NCI-H524 treated with DMSO at 0.1 percent for 48 hours (cell line): Measurements from ENCODE around the gene HTR2A.

ENCODE experiments used
- DNase-seq: peaks from one replicate; lab custom pipeline; 2025; lab: John Stamatoyannopoulos, UW

The HTR2A gene

DNA sequence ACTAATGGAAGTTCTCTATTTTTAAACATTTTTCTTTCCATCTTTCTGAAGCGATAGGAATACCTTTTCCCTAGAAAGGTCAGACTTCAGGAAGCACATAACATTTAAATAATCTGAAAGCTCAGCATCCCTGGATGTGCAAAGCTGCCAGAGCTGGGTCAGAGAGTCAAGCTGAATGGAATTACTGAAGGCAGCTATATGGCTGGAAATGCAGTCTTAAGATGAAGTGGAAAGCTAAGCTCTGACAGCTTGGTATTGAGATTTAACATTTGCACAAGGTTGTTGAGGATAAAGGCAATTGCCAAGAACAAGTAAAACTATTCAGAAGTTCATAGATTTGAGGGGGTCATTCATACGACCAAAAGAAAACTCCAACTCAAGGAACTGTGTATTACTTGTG is 28.8 kb downstream of the HTR2A start:
- DNase-seq = no peak

DNA sequence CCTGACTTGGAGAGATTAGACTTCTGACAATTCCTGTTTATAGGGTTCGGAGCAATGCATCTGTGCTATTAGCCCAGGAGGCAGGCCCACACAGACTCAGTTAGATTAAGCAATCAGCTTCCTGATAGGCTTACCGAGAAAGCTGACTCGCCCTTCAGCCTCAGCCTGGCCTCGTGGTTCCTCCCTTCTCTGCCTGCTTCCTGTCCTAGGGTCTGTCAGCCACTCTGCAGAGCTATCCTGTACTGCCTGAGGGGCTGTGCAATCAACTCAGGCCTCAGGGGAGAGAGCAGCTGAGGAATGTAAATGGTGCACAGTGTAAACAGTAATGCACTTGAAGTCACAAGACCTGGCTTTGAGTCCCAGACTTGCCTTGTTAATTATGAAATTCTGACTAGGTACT is 30.7 kb downstream of the HTR2A start:
- DNase-seq = no peak

DNA sequence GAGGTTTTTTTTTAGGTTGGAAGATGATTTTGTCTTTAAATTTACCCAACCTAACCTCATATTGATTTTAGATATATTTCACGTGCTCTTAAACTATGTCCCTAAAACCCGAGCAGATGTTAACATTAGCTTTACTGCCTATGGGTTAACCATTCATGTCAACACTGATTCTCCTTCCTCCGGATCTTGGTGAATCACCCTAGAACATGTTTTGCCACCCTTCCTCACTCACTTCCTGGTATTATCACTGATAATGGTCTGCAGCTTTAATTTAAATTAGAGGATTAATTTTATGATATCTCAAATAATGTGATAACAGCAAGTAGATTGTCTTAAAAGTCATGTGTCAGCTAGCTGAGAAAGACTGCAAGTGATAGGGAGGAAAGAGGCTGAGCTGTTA is 31.9 kb downstream of the HTR2A start:
- no peak for DNase-seq

DNA sequence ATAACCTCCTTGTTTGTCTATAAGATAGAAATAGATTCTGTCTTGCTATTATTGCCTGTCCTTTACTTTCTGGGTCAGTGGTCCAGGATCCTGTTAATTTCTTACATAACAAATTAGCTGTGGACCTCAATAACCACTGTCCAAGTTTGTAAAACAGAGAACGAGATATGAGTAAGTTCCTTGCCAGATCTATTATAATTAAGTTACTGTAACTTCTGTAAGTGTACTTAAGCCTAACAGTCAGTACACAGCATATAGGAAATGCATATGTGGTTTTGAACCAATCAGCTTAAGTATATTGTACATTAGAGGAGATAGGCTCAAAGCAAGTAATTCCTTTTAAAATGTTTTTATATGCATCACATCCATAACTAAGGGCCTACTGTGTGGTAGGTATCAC is 34.9 kb downstream of the HTR2A start:
- DNase-seq = no peak

DNA sequence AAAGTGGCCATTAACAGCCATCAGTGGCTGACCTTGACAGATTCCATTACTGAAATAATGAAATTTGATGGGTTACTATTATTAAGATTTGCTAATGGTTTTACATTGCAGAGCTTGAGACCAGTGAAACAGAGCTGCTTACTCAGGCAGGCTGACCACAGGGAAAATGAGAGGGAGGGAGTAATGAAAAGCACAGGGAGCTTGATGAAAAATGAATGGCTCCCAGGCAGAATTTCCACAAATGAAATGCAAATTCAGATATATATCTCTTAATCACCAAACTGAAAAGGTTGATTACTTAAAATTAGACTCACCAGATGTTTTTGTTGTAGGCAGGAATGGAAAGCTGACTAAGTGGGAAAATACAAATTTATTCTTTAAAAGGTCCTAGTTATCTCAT is 36.1 kb downstream of the HTR2A start:
- no peak for DNase-seq

DNA sequence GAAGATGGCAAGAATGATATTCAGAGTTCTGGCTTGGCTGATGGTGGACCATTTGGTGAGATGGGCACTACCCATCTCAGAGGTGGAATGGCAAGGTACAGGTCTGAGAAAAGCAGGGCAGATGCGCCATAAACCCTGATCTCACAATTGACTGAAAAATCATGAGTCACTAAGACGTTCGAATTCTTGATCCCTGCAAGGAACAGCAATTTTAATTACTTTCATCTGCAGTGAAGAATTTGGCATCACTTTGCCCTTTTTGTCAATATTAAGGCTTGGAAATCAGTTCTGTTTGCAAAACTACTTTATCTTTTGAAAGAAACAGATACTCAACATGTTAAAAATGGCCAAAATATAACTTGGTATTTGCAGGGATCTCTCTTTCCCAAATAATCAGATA is 38.1 kb downstream of the HTR2A start:
- DNase-seq = no peak

DNA sequence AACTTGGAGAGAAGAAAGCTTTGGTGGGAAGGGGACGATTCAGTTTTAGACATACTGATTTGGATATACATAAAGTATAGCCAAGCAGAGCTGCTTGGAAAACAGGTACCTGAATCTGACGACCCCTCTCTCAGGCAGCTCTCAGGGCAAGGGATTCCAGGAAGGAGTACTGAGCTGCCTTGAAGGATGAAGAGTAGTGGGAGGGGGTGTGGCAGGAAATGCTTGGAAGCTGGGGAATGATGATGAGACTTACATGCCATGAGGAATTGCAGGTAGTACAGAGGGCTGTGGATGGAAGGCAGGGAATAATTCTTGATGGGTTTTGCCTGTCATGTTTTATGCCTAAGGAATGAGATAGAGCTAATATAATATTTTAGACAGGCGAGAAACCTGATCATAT is 38.7 kb downstream of the HTR2A start:
- no peak for DNase-seq

DNA sequence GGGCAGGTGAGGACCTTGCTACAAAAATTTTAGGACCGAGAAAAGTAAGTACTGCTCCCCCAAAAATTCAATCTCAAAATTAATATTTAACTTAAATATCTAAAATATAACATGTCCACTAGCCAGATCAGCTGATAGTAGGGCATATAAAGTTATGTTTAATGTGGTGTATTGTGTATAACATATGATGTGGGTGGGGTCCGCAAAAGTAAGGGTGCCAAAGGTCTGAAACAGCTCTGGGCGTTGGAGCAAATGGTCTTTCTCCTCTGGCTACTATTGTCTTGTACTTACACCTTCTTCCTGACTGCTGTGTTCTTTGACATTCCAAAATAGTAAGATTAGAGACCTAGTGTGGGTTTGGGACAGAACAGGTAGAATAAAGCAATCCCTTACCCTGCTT is 41.2 kb downstream of the HTR2A start:
- DNase-seq = no peak

DNA sequence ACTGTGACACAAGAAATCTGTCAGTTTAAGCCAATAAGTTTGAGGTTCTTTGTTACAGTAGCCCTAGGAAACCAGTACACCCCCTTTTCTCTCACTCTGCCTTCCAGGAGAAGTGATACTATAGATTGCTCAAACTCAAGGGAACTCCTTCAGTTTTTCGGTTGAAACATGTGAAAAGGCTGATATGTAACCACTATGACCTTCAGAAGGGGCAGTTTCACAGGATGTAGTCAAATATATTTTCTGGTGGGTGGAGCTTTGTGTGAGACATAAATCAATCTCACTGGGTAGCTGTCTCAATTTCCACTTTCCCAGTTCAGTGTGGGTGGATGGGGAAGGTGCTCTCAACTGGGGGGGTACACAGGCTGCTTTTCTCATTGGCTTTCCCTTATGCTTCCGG is 41.7 kb downstream of the HTR2A start:
- DNase-seq = no peak

DNA sequence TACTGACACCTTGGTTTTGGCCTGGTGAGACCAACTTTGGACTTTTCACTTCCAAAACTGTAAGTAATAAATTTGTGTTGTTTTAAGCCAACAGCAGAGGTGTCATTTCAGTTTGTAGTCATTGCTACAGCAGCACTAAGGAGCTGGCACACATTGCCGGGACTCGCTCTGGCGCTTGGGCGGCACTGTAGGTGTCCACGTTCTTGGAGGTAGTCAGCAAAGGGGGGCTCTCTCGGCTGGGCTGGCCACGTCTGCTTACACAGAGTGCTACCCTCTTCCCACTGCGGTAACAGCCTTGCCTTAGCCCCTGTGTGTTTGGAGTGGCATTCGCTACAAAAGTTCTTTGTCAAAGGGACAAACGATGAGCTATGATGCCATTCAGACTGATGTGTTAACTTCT is 44.7 kb downstream of the HTR2A start:
- no peak for DNase-seq

DNA sequence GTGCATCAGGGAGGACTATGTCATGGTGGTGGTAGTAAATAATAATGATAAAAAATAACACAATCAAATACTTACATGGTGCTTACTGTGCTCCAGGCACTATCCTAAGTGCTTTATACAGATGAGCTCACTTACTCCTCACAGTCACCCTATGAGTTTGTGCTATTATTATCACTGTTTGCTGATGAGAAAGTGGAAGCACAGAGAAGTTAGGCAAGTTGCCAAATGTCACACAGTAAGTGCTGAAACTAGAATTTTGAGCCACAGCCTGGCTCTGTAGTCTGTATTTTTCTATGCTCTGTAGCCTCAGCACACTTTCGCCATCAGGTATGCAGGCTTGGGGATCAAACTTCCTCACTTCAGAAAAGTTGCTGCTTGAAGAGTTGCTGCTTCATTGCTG is 46.6 kb downstream of the HTR2A start:
- DNase-seq = no peak

DNA sequence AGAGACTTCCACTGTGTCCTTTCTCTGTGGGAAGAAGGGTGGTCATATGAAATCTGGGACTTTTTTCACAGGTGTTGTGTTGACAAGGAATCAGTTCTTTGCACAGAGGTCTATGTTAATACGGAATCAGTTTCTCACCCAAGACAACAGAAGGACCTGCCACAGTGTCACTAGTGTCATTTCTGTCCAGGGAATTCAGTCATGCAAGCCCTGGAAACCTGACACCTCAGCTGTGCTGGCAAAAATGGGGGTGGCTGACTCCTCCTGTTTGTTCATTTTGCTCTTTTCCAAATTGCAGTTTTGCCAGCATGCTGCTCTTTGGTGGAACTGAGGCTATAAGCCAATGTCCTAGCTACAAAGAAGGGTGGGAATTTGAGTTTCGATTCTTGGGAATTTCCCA is 50.1 kb downstream of the HTR2A start:
- no peak for DNase-seq

DNA sequence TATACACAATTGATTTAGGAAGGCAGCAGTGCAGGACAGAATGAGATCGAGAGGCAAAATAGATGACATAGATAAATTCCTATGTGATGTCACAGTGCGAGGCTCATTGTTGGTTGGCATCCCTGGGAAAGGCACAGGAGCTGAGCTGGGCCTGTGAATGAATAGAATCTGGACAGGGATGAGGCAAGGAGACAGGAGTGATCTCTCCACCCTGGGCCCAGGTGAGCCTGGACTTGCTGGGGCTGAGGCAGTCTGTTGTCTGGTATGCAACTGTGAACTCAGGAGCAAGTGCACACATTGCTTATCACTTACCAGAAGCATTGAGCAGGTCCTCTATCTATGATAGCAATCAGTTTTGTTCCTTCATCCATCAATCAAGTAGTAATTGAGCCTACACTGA is 51.7 kb downstream of the HTR2A start:
- DNase-seq = no peak

DNA sequence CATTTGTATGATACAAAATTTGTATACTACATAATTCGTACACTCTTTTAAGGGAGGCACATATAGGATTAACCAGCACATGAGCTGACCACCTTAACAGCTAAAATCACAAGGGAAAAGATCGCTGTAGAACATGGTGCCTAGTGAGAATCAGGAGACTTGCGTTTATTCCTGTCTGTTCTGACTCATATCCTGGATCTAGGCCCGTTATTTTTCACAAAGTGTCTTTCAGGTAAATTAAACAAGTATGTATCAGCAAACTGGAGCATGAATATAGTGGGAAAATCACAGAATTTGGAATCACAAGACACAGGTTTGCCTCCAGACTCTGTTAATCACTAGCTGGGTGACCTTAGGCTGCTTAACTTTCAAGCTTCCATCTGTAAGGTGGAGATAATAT is 52.4 kb downstream of the HTR2A start:
- DNase-seq = no peak

DNA sequence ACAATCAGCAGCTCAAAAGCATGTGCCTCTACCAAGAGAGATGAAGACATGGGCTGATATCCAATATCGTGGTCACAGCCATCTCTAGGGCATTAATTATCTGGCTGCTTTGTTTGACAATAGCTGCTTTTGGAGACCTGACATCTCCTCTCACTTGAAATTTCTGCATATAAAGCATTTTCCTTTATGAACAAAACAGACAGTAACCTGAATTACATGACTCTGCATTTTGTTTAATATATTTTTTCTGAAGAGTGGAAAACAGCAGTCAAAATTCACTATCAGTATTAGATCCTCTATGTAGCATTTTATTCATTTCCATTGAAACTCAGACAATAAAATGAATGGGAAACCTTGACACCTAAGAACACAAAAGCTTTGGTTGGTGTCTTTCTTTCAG is 57.5 kb downstream of the HTR2A start:
- no peak for DNase-seq

DNA sequence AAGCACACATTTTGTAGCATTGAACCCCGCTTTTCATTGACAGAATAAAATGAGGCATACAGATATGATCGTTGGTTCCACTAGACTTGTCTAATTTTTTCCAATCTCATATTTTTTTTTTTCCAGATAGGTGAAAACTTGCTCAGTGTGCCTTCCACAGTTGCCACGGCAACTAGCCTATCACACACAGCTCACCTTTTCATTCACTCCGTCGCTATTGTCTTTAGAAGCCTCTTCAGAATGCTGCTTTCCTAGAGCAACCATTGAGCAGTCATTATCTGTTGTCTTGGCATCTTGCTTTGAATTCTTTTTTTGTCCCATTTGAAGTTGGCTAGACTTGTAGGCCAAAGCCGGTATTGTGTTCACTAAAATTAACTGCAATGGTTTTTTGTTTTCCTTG is 62.2 kb downstream of the HTR2A start:
- DNase-seq = no peak

DNA sequence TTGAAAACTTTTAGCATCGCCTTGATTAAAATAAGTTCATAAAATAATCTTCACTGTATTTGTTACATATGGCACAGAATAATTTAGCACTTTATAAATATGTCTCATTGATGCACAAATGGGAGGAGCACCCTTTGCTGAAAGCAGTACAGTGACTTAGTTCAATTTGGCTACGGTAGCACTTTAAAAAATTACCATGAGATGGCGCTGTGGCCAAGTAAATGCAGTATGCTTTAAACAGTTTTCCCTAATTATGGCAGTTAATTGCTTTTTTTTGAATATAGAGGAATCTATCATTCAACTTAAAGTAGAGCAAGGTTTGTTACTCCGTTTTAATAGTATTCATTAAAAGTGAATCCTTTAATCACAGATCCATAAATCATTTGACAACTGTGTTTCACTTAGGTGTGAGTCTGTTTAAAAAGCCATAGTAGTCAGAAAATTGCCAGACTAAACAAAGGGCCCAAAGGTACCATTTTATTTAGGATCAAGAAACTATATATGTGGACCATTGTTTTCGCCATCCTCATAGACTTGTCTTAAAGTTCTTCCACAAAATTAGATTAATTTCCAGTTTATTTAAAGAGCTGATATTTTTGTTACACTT is 65.2 kb downstream of the HTR2A start:
- DNase-seq = peak; percentile 13

DNA sequence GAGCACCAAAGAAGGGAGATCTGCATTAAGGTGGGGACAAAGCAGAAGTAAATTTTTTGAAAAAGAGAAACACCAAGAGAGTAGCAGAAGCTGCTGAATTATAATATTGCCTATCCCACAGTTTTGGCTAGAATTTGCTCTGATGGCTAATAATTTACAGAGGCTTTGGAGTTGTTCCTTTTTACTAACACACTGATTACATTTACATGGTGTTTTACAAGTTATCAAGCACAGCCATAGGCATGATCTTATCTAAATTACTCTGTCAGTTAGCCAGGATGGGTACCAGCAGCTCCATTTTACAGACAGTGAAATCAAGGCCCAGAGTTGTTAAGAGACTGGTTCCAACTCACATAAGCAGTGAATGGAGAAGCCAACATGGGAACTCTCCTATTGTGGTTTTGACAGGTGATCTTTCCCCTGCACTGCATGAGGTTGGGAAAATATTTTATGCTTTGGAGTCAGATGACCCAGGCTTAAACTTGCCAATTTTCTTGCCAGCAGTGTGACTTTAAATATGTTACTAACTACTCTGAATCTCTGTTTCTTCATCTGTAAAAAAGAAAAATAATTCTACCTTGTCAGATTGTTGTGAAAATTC is 66.3 kb downstream of the HTR2A start:
- no peak for DNase-seq

DNA sequence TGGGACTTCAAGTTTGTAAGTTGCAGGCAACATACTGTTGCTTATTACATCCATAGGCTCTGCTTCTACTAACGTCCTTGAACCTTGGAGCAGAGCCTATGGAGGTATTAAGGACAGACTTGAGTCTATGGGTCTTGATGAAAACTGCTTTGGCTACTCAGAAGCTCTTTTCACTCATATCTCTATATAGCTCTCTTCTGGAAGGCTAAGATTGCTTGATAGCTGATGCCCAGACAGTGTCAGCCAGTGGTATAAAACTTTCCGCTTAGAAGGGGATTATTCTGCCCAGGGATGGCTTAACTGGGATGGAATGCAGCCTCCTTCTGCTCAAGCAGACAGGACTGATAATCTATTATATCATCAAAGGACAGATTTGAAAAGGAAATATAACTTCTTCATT is 74.3 kb downstream of the HTR2A start:
- DNase-seq = no peak

DNA sequence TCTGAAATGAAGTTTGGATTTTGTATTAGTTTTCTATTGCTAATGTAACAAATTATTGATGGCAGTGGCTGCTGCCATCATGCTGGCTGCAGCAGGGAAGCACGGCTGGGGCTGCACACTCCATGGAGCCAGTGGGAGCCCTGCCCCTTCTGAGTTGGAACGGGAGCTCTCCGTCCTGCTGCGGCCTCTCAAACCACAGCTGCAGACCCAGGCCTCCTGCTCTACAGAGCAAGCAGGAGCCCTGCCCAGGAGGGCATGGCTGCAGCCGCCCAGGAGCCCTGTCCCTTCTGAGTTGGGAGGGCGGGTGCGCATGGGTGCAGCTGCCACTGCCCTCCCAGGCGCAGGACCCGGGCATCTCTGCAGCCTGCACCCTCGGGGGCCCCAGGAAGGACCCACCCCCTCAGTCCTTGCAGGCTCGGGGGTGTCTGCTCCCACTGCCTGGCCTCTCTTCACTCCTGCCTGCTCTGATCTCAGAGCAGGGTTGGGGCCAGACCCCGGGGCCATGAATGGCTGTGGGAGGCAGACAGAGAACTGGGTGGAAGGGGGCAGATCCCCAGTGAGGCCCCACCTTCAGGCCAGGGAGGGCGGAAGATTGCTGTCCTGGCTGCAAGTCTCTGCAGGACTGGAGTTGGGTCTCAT is 78.9 kb downstream of the HTR2A start:
- DNase-seq = no peak

DNA sequence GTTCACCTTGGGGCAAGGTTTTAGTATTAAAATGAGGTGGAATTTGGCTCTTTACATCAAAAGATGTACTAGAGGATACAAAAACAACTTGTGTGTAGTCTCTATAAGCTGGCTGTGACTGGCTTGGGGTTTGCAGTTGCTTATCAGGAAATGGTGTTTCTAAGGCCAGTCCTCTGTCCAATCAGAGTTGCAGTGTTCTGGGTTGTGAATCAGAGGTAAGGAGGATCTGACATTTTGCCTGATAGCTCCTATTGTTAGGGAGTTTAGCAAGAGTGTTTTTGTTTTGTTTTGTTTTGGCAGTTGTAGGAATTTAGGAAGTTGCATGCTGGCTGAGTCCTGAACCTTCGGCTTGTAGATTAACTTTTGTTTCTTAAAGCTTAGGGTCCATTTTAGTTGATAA is 79.8 kb downstream of the HTR2A start:
- DNase-seq = no peak

DNA sequence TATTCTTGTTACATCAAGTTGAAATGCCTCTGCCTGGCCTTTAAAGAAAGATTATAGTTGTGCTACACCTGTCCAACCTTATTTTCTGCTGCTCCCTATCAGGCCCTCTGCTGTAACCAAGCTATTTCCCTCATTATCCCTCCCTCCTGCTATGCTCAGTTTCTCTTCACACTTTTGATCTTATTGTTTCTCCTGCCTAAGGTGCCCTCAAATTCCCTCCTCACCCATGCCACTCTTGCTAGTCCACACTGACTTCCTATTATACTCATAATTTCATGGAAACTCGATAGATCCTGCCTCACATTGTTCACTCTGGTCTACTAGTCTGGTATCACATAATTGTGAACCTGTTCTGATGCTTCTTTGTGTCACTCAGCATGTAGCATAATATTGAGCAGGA is 80.5 kb downstream of the HTR2A start:
- no peak for DNase-seq

DNA sequence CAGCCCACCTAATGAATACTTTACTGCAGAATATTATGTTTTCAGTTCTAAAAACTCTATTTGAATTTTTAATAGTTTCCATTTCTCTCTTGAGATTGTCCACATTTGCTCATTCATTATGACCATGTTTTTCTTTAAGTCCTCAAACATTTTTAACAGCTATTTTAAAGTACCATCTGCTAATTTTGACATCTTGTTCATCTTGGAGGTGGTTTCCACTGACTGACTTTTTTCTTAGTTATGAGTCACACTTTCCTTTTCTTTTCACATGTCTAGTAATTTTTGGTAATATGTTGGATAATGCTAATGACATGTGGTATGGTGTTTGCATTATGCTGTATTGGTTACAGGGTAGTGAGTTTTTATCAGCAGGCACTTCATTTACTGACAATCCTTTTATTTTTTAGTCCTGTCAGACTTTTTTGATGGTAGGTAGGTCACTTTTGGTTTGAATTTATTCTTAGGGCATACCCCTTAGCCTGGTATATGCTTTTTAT is 84.5 kb downstream of the HTR2A start:
- DNase-seq = no peak

DNA sequence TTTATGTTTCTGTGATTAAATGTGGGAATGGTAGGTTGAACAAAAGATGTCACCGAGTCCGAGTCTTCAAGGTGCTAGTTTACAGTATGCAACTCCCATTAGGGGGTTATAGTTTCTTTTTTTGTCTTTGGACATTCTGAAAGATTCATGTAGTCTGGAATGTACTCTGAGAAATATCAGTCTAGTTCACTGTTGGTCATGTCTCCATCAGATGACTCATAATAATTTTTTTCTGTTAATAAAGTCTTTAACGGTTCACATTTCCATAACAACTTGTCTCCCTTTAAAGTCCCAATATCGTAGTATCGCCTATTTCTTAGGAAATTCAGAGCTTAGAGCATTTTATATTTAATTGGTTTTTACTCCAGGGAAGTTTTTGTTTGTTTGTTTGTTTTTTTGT is 86.4 kb downstream of the HTR2A start:
- no peak for DNase-seq
